Motor neuron (in vitro differentiated cells): ENCODE measurements around the gene CPVL. TPM values are rescaled to one million over a fixed set of nuclear protein-coding genes. Genes with fewer than 3 reads are reported as not detected.
"Not testable (repeated sequence)": the region's sequence is repeated elsewhere in the genome, so short reads cannot be mapped to it uniquely, and the experiment has no call there.

ENCODE experiments used
- ATAC-seq, 8 experiments: fragments of 200-7000 bp; cut with Tn5 transposase; replicated peaks in 6 of 8; 2 replicates each; pipeline ENCODE4 v1.8.0; 2021; ENCODE audit warnings: mild to moderate bottlenecking in 8 of 8, moderate library complexity in 8 of 8
- H3K27ac ChIP-seq, 2 donors: fragments of 250-450 bp; sonication (Bioruptor Pico); 2 replicates each; pipeline ENCODE4 v1.9.0; 2021; ENCODE audit warnings: antibody characterized with exemption in 2 of 2, mild to moderate bottlenecking in 2 of 2, moderate library complexity in 1 of 2
- H3K4me1 ChIP-seq, 2 donors: fragments of 250-450 bp; sonication (Bioruptor Pico); replicated peaks in 1 of 2; 2 replicates each; pipeline ENCODE4 v1.6.1; 2021; ENCODE audit warnings: antibody characterized with exemption in 2 of 2, mild to moderate bottlenecking in 2 of 2, moderate library complexity in 1 of 2
- H3K4me3 ChIP-seq, 5 donors: fragments of 250-450 bp; sonication (Bioruptor Pico); 2 replicates each; pipeline ENCODE4 v1.9.0; 2021; ENCODE audit warnings: antibody characterized with exemption in 5 of 5, mild to moderate bottlenecking in 5 of 5, moderate library complexity in 4 of 5
- WGBS, 10 experiments: fragments of 450-650 bp; shearing (Covaris generic); methylation state at CpG; one replicate each; pipeline ENCODE4 v1.0.0; 2022; 5-methylcytosine and 5-hydroxymethylcytosine counted together
- in situ Hi-C, 9 experiments: fragments of 400-800 bp; cut with MboI; loops; one replicate each; pipeline ENCODE4 v1.15.0; 2021; ENCODE audit warnings: low sequenced_read_pairs in 9 of 9, low pct_unique_long_range_greater_than_20kb in 2 of 9; ENCODE audit not compliant: unreplicated experiment in 9 of 9
- total RNA-seq, 8 experiments: library from RNA; unstranded; fragments of 300-600 nt; gene quantifications; 2 replicates each; pipeline versions ENCODE4 v1.2.3 to v1.2.4, GENCODE V29; 2022

CPVL gene
- total RNA-seq, 8 experiments from 2014 or later, result 4.7 to 27.0 (median 6.8) TPM

DNA sequence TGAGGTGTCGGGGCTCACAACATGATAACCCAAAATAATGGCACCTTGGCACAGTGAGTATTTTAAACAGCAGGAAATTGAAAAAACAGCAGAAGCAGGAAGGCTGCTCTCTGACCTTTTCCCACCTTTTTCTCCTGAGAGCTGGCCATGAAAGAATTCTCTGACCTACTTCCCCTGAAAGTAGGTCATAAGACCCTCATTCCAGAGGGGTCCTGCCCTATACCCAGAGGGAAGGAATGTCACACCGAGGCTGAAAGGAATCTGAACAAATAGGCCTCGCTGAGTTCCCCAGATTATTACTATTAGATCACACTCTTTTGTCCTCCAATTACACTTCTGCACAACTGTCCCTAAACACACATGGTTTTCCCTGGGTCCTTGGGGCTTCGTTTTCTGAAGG, 18.8 kb downstream of the CPVL start:
- Histone ChIP-seq H3K4me3 (no peak overlapping the region), H3K27ac (no peak overlapping the region), H3K4me1 (peaks cover 3 to 12% of the 10 kb centered on the region in 2 donors)
- 15 to 75% (median 56%) methylated on average over 1 to 4 of the region's 4 CpGs for WGBS, 10 experiments
- in situ Hi-C loops, result no loop called here
- no peak for ATAC-seq

DNA sequence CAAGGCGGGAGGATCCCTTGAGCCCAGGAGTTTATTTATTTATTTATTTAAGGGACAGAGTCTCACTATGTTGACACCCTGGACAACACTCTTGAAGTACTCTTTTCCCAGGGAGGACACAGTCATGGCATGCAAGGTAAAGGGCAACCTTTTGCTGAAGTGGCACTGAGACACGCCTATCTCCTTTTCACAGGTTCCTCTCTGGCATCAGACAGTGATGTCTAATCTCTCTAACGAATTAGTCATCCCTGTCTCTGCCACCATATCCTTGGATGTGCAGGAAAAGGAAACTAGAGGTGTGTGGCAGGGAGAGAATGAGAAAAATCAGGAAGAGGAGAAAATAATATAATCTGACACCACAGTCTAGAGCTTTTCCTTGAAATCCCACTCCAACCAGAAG, 19.5 kb downstream of the CPVL start:
- no peak overlapping the region for H3K4me3 ChIP-seq
- WGBS, 10 experiments, result 80 to 100% (median 100%) methylated on average over 1 to 2 of the region's 3 CpGs; no CpG with 5 or more reads in 5 of the 10 experiments
- in situ Hi-C loops, result no loop called here
- no peak overlapping the region for H3K27ac ChIP-seq
- H3K4me1 ChIP-seq, result peaks cover 3 to 12% of the 10 kb centered on the region in 2 donors
- no peak for ATAC-seq

DNA sequence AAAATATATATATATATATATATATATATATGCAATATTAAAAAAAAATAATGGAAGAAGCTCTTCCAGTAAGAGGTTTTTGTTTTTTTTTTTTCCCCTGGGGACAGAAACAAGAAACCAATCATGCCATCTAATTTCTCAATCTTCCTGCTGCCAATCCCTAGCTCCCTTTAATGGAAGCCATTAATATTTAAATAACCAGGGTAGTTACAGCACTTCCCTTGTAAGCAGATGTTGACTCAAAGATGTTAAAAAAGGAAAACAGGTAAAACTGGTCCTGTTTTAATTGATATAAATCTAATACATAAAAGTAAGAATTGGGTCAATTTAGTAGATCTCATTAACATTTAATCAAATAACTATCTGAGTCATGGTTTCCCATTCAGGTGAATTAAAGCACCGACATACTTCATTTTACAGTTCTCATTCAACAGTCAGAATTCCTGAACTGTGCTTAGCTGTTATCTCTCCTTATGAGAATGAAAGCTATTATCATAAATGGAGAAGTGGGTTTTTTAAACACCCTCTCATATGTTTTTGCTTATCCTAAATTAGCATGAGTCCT, 22.6 kb downstream of the CPVL start:
- Histone ChIP-seq H3K4me1 (peaks cover 3 to 9% of the 10 kb centered on the region in 2 donors), H3K27ac (no peak overlapping the region), H3K4me3 (no peak overlapping the region)
- 86 to 100% (median 100%) methylated on average over 1 of the region's 1 CpG; no CpG with 5 or more reads in 4 of the 10 experiments for WGBS, 10 experiments
- no peak for ATAC-seq
- in situ Hi-C loops, result loop anchor here in 1 of 9 experiments (25.0 kb wide), 1 partner anchor 289 kb away; no protein-coding TSS in a partner anchor

DNA sequence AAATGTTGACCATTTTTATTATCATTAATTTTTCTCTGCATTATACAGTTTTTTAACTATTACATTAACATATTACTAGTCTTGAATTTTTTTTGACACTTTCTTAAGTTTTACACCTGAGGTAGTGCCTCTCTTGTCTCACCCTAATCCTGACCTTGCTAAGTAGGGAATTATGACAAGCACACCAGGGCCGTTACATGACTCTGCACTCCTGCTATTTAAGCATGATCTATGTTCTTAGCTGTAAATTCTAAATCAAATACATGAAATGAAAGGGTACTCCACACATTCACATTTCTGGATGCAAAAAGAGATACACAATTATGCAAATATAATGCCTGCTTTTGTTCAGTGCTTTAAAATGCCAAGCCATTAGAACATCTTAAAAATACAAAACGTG, 23.6 kb downstream of the CPVL start:
- WGBS, 10 experiments, result 20 to 100% (median 67%) methylated on average over 1 to 2 of the region's 2 CpGs; no CpG with 5 or more reads in 1 of the 10 experiments
- Histone ChIP-seq H3K4me3 (no peak overlapping the region), H3K4me1 (peaks cover 0 to 9% of the 10 kb centered on the region in 2 donors), H3K27ac (no peak overlapping the region)
- ATAC-seq, result peak in 2 of 8 experiments; percentile 41 to 70
- in situ Hi-C loops, result loop anchor here in 1 of 9 experiments (25.0 kb wide), 1 partner anchor 290 kb away; no protein-coding TSS in a partner anchor

DNA sequence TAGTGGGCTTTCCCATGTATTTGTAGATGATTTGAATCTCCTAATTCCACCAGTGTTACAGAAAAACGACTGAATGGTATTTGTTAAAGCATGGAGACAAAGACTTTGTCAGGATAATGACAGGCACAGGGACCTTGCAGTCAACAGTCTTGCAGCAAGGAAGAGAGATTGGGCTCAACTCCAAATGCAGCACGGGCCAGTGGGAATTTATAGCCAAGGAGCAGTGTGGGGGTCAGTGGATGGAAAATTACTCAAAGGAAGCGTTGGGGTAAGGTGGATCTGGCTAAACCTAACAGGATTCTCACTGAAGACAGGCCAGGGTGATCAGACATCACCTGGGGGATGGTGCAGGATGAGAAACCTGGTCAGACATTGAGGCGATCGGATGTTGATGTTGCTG, 24.3 kb downstream of the CPVL start:
- H3K27ac ChIP-seq, result no peak overlapping the region
- peaks cover 0 to 4% of the 10 kb centered on the region in 2 donors for H3K4me1 ChIP-seq
- in situ Hi-C loops, result loop anchor here in 1 of 9 experiments (25.0 kb wide), 1 partner anchor 290 kb away; no protein-coding TSS in a partner anchor
- WGBS, 10 experiments, result 0 to 74% (median 40%) methylated on average over 1 to 5 of the region's 5 CpGs; no CpG with 5 or more reads in 1 of the 10 experiments
- no peak for ATAC-seq
- no peak overlapping the region for H3K4me3 ChIP-seq

DNA sequence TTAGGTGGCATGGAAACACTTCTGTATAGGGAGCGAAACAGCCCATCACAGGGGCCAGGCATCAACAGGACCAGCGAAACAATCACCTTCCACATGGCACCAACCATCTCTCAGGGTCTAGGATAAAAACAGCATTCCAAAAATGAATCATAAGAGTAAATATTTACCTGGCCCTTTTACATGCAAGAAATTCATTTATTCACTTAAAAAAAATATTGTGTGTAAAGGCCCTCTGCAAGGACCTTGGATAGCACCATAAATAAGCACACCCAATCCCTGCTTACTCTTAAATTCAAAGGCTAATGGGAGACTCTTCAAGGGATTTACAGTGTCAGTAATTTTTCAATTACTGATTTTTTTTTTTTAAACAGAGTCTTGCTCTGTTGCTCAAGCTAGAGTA, 25.4 kb downstream of the CPVL start:
- no peak for ATAC-seq
- no peak overlapping the region for H3K27ac ChIP-seq
- peaks cover 0 to 4% of the 10 kb centered on the region in 2 donors for H3K4me1 ChIP-seq
- in situ Hi-C loops, result loop anchor here in 1 of 9 experiments (25.0 kb wide), 1 partner anchor 291 kb away; no protein-coding TSS in a partner anchor
- whole genome bisulfite sequencing, 10 experiments, result 29 to 100% (median 84%) methylated on average over 1 to 2 of the region's 2 CpGs; no CpG with 5 or more reads in 3 of the 10 experiments
- H3K4me3 ChIP-seq, result no peak overlapping the region

DNA sequence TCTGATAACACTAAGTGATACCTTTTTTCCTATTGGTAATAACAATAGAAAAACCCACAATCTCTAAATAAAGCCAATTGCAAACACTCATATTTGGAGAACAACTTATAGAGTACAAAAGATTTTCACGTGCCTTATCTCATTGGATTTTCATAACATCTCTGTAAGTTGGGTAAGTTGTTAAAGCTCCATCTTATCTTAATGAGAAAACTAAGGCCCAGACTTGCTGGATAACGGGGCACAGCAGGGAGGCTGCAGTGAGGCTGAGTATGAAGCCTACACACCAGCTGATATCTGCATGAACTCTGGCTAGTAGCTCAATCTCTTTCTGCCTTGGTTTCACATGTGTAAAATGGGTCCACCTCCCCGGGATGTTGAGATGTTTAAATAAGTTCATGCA, 26.8 kb downstream of the CPVL start:
- no peak overlapping the region for H3K4me3 ChIP-seq
- 33 to 100% (median 81%) methylated on average over 1 to 3 of the region's 3 CpGs; no CpG with 5 or more reads in 2 of the 10 experiments for WGBS, 10 experiments
- H3K27ac ChIP-seq, result no peak overlapping the region
- peaks cover 0 to 4% of the 10 kb centered on the region in 2 donors for H3K4me1 ChIP-seq
- ATAC-seq, result no peak
- in situ Hi-C loops, result loop anchor here in 1 of 9 experiments (25.0 kb wide), 1 partner anchor 293 kb away; no protein-coding TSS in a partner anchor

DNA sequence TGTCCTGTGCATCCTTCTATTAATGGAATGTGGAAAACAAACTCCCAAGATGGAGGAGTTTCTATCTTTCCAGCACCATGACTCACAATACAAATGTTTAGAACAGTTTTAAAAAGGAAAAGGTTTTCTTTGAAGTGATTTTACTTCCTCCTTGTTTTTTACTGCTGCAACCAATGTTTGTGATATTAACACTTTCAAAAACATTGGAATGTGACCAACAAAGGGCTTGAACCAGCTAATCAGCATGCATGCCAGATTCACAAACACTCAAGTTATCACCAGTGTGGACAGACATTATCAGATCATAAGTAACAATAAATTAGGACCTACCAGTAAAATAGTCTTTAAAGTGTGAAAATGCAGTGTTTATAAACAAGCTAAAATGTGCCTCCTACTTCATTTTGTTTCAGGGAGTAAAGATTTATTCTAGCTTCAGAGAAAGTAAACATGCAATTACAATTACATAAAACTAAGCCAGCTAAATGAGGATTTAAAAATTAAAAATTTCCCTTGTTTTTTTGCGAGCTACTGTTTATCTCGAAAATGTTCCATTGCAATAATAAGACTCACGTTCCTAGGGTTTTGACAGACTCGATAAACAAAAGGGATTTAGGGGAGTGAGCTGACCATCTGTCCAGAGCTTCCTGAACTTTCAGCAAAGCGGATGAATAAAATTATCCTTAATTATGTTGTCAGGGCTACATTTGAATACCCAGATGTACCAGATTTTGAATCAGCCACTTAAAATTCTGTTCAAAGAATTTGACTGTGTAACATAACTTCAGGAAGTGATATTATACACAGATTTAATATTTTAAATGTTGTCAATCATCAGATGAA, 29.8 kb downstream of the CPVL start:
- in situ Hi-C loops, result loop anchor here in 1 of 9 experiments (25.0 kb wide), 1 partner anchor 296 kb away; no protein-coding TSS in a partner anchor

DNA sequence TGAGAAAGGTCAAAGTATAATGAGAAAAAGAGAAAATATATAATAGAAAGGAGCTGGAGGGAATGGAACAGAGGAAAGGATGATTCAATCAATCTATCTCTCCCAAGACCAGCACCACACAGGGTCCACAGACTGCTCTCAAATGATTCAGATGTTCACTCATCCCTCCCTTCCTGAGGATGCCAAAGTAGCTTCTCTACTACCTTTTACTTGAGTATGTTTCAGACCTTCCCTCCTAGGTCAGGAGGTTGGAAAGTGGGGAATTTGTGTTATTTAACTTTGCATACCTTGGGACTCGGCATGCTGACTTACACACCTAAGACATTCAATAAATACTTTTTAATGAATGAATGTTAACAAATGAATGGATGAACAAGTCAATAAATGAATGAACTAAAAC, 30.6 kb downstream of the CPVL start:
- no peak overlapping the region for H3K27ac ChIP-seq
- 78 to 100% (median 100%) methylated on average over 1 of the region's 1 CpG; no CpG with 5 or more reads in 1 of the 10 experiments for WGBS, 10 experiments
- ATAC-seq, result no peak
- H3K4me1 ChIP-seq, result no peaks in the 10 kb centered on the region
- in situ Hi-C loops, result loop anchor here in 1 of 9 experiments (25.0 kb wide), 1 partner anchor 297 kb away; no protein-coding TSS in a partner anchor
- no peak overlapping the region for H3K4me3 ChIP-seq

More for the DNA sequence above, 29.8 kb downstream of the CPVL start:
- H3K4me1 ChIP-seq, result no peaks in the 10 kb centered on the region
- peak in 2 of 8 experiments; percentile 33 to 71 for ATAC-seq
- H3K4me3 ChIP-seq, result no peak overlapping the region
- WGBS, 10 experiments, result 10 to 100% (median 77%) methylated on average over 1 to 5 of the region's 5 CpGs
- H3K27ac ChIP-seq, result no peak overlapping the region

DNA sequence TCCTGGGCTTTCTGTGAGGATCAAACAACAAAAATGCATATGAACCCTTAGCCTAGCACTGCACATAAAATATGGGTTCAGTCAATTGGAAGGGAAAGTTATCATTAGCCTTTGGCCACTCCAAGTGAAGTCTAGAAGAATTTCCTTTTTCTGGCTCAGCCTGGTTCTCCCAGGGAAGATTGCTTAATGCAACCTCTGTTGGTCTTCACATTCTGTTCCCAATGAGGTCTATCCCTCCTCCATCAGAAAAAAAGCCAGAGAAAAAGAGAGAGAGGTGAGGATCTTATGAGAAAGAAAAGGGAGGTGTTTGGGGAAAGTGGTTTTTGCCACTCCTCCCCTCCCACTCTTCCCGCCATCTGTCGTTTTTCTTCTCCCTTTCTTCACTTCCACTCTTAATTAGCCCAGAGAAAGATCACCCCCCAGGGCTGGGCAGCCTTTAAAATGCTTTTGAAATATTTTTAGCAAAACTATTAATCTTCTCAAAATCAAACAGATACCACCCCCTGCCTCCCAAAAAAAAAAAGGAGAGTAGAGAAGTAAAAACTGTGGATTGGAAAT, 31.1 kb downstream of the CPVL start:
- no peak overlapping the region for H3K27ac ChIP-seq
- no peak overlapping the region for H3K4me3 ChIP-seq
- H3K4me1 ChIP-seq, result no peaks in the 10 kb centered on the region
- ATAC-seq, result no peak
- in situ Hi-C loops, result loop anchor here in 1 of 9 experiments (25.0 kb wide), 1 partner anchor 297 kb away; no protein-coding TSS in a partner anchor
- WGBS, 10 experiments, result 59 to 100% (median 79%) methylated on average over 1 to 2 of the region's 2 CpGs; no CpG with 5 or more reads in 2 of the 10 experiments

DNA sequence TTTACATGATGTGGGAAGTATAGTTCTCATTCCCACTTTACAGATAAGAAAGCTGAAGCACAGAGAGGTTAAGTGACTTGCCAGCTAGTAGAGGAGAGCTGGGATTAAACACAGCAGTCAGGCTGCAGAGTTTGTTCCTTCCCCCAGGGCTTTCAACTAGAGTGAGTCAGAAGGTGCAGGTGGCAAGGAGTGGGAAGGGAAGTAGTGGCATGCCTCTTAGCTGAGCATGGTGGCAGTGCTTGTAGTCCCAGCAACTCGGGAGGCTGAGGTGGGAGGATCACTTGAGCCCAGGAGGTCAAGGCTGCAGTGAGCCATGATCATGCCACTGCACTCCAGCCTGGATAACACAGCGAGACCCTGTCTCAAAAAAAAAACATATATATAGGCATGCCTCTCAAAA, 32.1 kb downstream of the CPVL start:
- not testable (repeated sequence) for H3K4me3 ChIP-seq, H3K4me1 ChIP-seq, H3K27ac ChIP-seq
- ATAC-seq, result peak in 3 of 8 experiments; percentile 58 to 66 (median 62)
- in situ Hi-C loops, result loop anchor here in 1 of 9 experiments (25.0 kb wide), 1 partner anchor 298 kb away; no protein-coding TSS in a partner anchor
- 83% methylated on average over 1 of the region's 2 CpGs; no CpG with 5 or more reads in 9 of the 10 experiments for WGBS, 10 experiments

DNA sequence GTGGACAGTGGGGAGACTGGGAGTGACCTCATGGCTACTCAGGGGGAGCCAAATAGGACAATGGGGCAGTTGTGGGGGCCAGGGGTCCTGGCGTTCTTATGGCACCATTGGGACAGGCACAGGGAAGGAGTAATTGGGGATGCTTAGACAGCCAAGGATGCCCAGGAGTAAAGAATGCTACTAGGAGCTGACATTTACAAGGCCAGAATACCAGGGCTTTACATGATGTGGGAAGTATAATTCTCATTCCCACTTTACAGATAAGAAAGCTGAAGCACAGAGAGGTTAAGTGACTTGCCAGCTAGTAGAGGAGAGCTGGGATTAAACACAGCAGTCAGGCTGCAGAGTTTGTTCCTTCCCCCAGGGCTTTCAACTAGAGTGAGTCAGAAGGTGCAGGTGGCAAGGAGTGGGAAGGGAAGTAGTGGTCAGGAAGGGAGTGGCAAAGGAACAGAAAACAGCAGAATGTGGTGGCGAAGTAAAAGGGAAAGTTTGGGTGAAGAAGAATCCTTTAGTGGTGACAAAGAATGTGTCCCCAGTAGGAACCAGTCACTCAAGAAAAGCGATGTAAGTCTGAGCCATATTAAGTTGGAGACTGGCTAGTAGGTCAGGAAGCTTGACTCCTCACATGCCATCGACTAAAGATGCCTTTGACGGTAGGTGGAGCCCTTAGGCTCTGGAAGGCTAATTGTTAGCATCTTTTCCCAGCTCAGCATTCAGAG, 32.8 kb downstream of the CPVL start:
- ATAC-seq, result peak in 3 of 8 experiments; percentile 83 to 88 (median 85)
- no peak overlapping the region for H3K27ac ChIP-seq
- no peaks in the 10 kb centered on the region for H3K4me1 ChIP-seq
- 38 to 100% (median 50%) methylated on average over 1 to 4 of the region's 5 CpGs; no CpG with 5 or more reads in 4 of the 10 experiments for WGBS, 10 experiments
- in situ Hi-C loops, result loop anchor here in 1 of 9 experiments (25.0 kb wide), 1 partner anchor 299 kb away; no protein-coding TSS in a partner anchor
- H3K4me3 ChIP-seq, result no peak overlapping the region
